GM15510 (cell line): Measurements from ENCODE around the gene NAA15.
A peak's percentile ranks its signal among the peaks of the same experiment; 100 is the strongest.

Experiments
- POLR2A ChIP-seq: IDR thresholded peaks from 3 replicates; pipeline ENCODE4 v1.6.1; 2011; ENCODE audit warnings: borderline replicate concordance; ENCODE audit not compliant: insufficient read length; ENCODE audit errors: extremely low read depth

The NAA15 gene

DNA sequence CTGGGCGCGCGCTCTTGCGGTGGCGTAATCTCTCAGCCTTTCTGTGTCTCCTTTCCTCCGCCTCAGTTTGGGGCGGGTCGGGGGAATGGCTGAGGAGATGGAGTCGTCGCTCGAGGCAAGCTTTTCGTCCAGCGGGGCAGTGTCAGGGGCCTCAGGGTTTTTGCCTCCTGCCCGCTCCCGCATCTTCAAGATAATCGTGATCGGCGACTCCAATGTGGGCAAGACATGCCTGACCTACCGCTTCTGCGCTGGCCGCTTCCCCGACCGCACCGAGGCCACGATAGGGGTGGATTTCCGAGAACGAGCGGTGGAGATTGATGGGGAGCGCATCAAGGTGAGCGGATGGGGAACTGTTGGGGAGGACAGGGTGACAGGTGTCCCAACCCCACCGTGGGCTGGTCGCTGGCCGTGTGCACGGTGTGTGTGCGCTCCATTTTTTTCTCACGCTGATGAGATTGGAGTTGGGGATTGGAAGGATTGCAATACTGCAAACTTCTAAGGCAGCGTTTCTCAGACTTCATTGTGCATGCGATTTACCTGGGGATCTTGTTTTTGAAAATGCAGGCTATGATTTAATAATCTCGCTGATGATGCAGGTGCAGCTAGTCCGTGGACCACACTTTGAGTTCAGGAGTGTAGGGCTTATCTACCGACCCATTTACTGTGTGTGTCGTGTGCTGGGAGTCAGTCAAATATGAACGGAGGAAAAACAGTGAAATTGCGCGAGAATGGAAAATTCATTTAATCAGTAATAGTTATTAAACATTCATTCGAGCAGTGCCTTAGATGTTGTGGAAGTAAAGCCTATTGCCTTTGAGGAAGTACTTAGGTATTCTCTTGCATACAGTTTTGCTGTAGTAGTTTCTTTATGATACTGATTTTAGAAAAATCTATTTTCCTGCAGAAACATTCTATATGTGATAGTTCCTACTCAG, 153.1 kb downstream of the NAA15 start, which contains the start of gene RAB33B:
TSS of gene RAB33B (plus strand) at position 11 of the 935 bp plus-strand sequence. CDS start at position 86, 75 bp downstream.
- peak; percentile 41 for TF ChIP-seq POLR2A

DNA sequence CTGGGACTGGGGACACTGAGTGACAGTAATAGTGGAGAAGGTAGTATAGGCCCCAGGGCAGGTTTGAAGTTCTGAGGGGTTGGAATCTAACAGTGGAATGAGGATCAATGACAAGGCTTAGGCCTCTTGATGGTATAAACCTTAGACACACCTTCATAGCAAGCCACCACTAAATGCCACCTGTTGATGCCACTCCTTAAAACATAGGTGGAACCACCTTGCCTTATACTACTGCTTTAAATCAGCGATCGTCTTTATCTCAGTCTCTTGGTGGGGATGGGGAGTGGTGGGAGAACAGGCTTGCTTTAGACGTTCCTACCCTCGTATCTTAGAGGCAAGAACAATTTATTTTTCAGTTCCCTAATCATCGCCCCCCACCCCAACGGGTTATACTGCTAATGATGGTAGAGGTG, 153.8 kb downstream of the NAA15 start:
- TF ChIP-seq POLR2A: no peak

DNA sequence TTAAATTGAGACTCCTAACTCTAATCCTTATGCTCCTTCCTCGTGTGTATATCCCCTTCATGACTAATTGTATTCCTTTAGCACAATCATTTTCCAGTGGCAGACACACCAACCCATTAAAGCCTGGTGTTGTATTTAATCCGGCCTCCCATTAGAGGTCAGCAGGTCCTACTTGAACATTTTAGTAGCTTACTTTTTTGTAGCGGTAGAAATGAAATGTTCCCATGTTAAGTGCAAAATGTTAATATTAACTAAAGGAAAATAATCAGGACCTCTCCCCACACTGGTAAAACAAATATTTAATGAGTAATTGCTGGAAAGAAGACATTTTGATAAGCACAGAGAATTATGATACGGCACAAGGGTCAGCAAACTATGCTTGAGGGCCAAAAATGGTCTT, 156.0 kb downstream of the NAA15 start:
- TF ChIP-seq POLR2A: no peak

DNA sequence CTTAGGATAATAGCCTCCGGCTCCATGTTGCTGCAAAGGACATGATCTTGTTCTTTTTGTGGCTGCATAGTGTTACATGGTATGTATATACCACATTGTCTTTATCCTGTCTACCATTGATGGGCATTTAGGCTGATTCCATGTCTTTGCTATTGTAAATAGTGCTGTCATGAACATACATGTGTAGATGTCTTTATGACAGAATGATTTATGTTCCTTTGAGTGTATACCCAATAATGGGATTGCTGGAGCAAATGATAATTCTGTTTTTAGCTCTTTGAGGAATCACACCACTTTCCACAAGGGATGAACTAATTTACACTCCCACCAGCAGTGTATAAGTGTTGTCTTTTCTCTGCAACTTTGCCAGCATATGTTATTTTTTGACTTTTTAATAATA, 157.2 kb downstream of the NAA15 start:
- no peak for TF ChIP-seq POLR2A

DNA sequence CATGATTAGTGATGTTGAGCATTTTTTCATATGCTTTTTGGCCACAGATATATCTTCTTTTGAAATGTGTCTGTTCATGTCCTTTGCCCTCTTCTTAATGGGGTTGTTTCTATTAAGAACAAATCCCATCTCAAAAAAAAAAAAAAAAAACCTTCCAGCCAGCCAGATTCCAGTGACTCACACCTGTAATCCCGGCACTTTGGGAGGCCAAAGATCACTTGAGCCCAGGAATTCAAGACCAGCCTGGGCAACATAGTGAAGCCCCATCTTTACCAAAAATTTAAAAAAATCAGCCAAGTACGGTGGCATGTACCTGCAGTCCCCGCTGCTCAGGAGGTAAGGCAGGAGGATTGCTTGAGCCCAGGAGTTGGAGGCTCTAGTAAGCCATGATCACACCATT, 157.7 kb downstream of the NAA15 start:
- no peak for TF ChIP-seq POLR2A

DNA sequence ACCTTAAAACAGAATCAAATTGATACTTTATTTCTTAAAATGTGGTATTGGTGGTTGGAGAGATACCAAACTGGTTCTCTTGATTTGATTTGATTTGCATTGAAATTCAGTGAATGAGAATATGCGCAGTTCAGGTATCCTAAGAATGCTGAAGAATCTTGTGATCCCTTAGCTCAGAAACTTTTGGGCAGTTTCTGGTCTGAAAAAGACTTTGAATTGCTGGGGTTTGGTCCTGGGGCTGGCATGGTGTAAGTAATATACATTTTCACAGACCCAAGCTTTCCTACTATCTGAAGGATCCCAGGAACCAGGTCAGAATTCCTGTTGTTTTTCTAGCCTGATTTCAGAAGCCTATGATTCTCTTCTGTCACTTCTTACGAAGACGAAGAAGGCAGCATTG, 159.3 kb downstream of the NAA15 start:
- TF ChIP-seq POLR2A: no peak

DNA sequence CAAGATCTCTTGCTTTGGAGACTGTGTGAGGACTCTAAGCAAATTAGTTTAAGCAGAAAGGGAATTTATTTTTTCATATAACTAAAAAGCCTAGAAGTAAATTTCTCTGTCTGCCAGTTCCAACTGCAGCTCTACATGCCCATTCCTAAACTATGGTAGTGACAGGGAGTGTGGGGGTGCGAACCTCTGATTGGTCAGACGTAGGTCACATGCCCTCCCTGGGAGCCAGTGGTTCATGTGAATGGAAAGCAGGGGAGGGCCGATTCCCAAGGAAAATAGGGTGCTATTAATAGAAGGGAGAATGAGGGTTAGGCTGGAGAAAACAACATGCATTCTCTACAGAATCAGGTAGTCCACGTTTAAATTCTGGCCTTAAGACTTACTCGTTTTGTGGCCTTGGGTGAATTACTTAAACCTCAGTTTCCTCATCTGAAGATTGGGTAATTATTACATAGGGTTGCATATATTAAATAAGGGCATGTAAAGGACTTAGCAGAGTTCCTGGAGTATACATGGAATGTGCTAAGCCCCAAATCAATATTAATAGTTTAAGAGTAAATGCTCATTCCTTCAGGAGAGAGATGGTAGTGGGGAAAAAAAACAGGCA, 159.8 kb downstream of the NAA15 start:
- no peak for TF ChIP-seq POLR2A

DNA sequence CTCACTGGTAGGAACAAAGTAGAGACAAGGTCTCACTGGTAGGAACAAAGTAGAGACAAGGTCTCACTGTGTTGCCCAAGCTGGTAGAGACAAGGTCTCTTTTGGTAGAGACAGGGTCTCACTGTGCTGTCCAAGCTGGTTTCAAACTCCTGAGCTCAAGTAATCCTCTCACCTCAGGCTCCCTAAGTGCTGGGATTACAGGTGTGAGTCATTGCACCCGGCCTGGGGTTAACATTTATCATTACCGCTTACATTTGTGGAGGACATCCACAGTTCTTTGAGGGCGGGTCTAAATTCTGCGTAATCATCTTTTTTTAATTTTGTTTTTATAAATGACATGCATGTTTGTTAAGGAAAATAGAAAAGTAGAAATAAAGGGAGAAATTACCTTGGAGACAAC, 164.6 kb downstream of the NAA15 start:
- TF ChIP-seq POLR2A: no peak

DNA sequence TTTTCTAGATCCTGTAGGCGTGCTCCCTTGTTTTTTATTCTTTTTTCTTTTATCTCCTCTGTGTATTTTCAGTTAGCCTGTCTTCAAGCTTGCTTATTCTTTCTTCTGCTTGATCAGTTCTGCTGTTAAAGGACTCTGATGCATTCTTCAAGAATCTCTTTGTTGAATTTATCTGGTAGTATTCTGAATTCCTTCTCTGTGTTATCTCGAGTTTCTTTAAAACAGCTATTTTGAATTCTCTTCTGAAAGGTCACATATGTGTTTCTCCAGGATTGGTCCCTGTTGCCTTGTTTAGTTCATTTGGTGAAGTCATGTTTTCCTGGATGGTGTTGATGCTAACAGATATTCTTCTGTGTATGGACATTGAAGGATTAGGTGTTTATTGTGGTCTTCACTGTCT, 167.9 kb downstream of the NAA15 start:
- no peak for TF ChIP-seq POLR2A
